HG03575 (cell line): ENCODE results near the gene GHR.

Experiments
- ATAC-seq: cut with Tn5 transposase; IDR thresholded peaks from one replicate; pipeline ENCODE4 v1.9.1; 2021; ENCODE audit not compliant: unreplicated experiment, insufficient number of reproducible peaks, low FRiP score; ENCODE audit errors: extremely low read depth

GHR gene

DNA sequence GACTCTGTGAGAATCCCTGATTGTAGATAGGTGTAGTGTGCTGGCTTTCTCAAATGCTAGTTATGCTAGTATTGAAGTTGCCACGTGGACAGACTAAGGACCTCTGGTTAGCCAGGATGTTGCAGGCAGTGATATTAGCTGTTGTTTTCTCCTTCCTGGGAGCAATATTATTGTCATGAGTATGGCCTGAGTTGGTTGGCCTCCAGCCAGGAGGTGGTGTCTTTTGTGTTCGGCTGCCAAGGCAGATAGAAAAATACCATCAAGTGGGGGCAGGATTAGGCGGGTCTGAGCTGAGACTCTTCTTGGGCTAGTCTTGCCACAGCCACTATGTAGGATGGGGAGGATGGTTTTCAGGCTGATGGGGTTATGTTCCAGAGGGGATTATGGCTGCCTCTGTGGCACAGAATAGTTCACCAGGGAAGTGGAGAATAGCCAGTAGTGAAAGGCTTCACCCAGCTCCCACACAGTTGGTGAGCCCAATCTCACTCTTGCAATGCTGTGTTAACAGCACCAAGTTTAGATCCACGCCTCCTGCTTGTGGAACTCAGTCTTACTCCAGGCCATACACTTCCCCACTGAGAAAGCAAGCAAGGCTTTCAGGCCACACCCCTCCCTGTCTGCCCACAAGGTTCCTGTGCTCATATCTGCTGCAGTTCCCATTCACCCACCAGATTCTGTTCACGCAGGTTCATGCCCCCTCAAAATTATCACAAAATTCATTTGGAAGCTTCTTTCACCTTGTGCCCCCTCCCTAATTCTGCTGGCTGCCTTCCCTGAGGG lies 31.2 kb downstream of the GHR start:
- no peak for ATAC-seq

DNA sequence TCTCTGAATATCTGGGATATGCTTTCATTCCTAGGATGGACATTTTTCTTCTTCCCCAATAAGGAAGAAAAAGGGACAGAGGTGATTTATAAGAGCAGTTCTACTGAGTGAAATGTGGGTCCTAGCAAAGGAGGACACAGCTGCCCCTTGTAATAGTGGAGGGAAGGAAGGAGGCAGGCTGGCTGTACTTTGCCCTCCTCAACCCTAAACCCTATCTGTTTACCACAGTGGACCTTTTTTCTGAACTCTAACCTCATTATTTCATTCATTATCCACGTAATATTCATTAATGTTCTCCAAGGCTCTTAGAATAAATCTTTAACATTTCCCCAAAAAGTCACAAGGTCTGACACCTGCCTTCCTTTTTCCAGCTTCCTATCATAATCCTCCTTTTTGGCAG lies 37.8 kb downstream of the GHR start:
- no peak for ATAC-seq

DNA sequence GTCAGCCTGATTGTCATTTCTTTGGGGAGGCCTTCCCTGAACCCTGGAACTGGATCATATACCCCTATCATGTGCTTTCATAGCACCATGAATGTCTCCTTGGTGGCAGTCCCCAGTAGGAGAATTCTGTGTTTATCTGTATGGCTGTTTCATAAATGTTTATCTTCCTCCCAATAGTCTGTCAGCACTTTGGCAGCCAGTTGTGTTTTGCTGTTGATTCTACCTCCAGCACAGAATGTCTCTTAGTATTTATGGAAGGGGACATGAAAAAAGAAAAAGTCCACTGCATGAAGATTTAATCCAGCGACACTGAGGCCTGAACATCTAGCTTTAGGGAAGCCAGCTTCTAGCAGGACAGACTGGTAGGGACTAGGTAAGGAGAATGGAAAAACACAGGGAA lies 38.3 kb downstream of the GHR start:
- no peak for ATAC-seq

DNA sequence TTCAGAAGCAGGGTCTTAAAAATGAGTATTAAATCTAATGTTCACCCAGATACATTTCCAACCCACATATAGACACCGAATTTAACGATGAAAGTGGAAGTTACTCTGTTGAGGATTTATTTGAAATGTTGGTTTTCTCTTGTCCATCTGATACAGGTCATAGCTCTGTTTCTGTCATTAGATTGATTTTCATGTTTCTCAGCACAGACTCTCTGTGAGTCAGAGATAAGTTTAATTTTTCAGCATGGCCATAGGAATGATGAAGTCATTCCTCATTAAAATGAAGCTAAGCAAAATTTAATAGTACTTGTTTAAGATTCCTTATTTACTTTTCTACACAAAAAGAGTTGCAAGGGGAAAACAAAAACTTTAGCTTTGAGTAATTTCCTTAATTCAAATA lies 38.8 kb downstream of the GHR start:
- no peak for ATAC-seq

GRCh38 chr5:42467572-42467971 lies 44.3 kb downstream of the GHR start:
- ATAC-seq, result no peak

GRCh38 chr5:42467981-42468524 lies 44.8 kb downstream of the GHR start:
- ATAC-seq, result no peak

DNA sequence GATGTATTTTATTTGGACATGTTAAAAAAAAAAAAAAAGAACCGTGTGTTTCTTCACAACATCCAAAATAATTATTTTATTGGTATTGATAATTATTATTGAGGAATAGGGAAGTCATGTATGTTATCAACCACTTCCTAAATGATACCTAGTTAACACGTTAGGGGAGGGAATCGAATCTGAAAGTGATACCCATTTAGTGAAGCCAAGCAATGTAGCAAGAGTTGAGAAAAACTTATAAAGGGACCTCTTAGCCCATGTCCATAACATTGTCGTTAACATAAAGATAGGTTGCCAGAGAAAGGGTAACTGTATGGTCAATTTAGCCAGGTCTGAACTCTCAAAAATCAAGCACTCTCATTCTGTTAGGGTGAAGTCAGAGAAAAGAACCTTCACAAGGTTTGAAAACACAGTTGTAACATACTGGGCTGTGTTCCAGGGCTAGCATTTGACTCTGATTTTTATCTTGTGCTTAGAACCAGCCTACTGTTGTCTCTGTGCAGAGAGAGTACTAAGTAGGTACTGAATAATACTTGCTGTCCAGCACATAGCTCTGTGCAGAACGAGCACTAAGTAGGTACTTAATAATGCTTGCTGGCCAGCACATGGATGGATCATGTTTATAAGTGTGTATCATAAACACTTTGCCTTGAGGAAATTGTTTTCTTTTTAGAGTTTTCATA lies 60.4 kb downstream of the GHR start:
- no peak for ATAC-seq

- no peak for ATAC-seq
Observed at GRCh38 chr5:42487077-42487476, 63.8 kb downstream of the GHR start.

- no peak for ATAC-seq
Observed at GRCh38 chr5:42487821-42488220, 64.6 kb downstream of the GHR start.

DNA sequence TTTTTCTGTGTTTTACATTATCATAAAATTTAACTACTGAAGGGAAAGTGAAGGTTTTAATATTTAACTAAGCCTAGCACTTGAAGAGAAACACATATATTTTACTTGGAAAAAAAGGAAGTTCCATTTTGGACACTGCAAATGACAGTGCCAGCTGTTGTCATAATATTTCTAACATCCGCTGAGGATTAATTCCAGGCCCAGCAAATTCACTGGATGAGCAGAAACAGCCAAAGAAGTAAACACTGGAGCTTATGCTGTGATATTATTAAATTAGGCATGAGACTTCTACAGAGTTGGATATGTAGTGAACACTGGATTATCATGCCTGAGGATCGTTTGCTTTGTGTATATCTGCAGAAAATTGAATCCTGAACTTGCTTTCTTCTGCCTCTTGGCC lies 67.6 kb downstream of the GHR start:
- no peak for ATAC-seq

DNA sequence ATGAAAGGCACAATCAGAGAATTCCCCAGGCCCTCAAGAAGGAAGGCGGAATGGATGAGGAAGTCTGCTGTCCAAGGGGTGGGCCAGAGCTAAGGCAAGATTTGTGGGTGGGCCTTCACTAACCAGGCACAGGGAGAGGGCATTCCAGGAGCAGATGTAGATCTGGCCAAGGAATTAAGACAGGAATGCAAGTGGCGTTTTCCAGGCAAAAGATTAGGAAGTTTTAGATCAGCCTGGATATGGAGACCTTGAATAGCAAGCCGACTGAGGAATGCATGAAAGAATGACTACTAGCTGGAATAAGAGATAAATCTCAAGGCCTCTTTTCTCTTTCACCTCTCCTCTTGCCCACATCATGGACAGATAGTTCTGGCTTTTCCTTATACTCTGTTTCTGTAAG lies 68.5 kb downstream of the GHR start:
- no peak for ATAC-seq

DNA sequence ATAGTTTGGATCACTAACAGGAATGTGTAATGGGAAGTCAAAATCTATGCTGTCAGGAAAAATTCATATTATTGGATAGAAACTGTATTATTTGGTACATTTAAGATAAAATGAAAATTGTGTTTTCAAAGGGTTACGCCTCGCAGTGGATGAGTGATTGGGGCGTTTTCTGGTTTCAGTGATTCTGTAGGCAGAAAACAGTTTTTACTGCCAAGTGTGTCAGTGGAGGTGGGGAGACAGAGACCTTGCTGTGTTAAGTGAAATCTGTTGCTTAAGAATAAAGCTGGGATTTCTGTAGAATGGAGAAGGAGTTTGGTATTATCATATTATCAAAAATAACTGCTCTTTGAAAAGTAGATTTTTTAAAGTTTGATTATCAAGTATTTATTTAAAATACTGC lies 69.7 kb downstream of the GHR start:
- ATAC-seq, result no peak

DNA sequence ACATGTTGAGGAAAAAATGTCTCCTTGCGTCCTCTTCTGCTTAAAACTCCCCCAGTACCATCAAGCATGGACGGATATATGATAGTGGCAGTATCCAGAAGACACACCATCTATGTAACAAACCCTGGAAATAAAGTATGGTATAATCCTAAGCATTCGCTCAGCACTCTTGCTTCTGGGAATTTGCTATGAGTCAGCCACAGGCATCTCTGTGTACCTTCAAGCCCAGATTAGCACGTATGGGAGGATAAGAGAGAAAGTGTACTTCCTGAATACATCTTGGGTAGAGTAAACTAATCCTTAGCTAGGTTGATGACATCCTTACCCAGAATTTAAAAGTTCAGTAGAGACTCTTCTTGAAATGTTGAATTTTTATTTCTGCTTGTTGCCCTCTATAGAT lies 71.2 kb downstream of the GHR start:
- ATAC-seq, result no peak

DNA sequence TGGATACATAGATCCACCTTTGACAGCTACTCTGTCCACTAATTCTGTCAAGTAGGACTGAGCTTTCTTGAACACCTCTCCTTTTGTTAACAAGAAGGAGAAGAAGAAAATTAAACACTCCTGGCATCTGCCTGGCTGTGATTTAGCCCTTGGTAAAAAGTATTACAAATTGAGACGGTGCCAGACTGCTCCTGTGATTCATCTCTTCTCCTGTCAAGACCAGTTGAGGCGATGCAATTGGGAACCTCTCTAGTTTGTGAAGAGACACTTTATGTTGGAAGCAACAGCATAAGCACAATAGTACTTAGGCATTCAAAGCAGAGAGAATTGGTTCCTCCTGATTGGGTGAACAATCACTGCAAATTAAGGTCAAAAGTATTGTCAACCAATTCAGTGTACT lies 72.7 kb downstream of the GHR start:
- ATAC-seq, result no peak

GRCh38 chr5:42496397-42497156 lies 73.3 kb downstream of the GHR start:
- no peak for ATAC-seq

- no peak for ATAC-seq
Observed at GRCh38 chr5:42498000-42498399, 74.8 kb downstream of the GHR start.

GRCh38 chr5:42499016-42499415 lies 75.8 kb downstream of the GHR start:
- no peak for ATAC-seq

DNA sequence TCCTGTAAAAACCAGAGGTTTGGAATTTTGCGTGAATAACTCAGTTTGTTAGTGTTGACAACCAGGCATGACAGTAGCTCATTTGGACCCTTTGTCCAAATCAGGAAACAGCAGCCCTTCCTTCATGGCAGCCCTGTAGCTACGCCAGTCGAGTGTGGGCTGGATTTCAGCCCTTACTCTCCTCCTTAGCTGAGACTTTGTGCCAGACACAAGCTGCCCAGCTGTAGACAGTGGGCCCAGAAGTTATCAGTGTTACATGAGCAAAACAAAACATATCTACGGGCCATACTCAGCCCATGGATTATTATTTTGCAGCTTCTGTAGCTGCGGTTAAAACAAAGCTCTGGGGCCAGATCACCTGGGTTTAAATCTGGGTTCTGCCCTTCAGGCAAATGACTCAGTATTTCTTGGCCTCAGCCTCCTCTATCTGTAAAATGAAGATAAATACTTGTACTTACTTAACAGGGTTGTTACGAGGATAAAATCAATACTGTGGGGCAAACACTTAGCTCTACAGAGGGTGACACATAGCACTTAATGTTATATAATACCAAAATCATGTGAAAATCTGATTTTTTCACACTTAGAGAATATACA lies 76.9 kb downstream of the GHR start:
- ATAC-seq, result no peak

DNA sequence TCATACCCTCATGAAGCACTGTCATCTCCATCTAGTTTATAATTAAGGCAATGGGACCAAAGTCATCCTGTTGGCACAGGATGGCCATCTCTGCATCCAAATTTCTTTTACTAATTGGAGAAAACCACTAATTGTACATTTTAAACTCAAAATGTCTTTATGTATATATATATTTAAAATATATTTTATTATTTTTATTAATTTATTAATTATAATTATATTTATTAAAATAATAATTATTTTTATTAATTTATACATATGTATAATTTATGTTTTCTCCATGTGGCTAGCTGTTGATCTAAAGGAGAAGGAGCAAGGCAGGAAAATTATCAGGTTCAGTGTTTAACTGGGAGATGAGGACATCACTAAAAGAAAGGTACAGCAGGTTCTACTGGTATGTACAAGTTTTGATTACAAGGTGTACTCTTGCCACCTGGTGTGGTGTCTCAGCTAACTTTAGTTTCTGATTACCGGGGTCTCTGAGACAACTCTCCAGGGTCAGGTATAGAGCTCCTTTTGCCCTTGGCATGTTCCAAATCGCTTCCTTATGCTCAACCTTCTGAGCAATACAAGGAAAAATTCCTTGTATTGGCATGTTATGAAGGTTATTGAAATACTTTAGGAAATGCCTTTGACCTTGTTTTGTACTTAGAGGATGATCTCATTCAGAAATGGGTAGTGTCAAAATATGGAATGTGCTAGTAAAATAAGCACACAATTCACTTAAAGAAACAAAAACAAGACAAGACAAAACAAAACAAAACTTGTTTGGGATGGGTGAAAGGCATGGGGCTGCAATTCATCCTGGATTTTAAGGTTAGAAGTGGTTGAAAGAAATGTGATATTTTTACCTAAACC lies 79.6 kb downstream of the GHR start:
- ATAC-seq, result no peak
